Breast epithelium (tissue), 4 donors: Measurements from ENCODE around the gene USP19. TPM values are rescaled to one million over a fixed set of nuclear protein-coding genes. Genes with fewer than 3 reads are reported as not detected.

Experiments used
- DNase-seq, 2 donors: peaks; one replicate each; pipeline ENCODE4 v3.0.0-alpha.2; 2019; ENCODE audit warnings: low spot score in 2 of 2
- H3K27ac ChIP-seq, 2 donors: fragments of 200-600 bp; sonication (generic) in 1 of 2; one replicate each; pipeline ENCODE4 v1.5.1; 2016 to 2019; ENCODE audit warnings: mild to moderate bottlenecking in 1 of 2
- H3K27me3 ChIP-seq, 2 donors: fragments of 200-600 bp; sonication (generic) in 1 of 2; one replicate each; pipeline versions ENCODE4 v1.5.1 to v1.6.0; 2017 to 2019; ENCODE audit warnings: control low read depth in 1 of 2, mild to moderate bottlenecking in 1 of 2
- H3K36me3 ChIP-seq: fragments of 200-600 bp; one replicate; pipeline ENCODE4 v1.5.1; 2019
- H3K4me1 ChIP-seq, 2 donors: fragments of 200-600 bp; sonication (generic); one replicate each; pipeline ENCODE4 v1.5.1; 2016 to 2019; ENCODE audit warnings: control low read depth in 1 of 2
- H3K4me3 ChIP-seq, 3 donors: fragments of 200-600 bp; sonication (generic); 1 replicate in 2 of 3; 2 replicates in 1 of 3; pipeline ENCODE4 v1.5.1; 2016 to 2019; ENCODE audit warnings: mild to moderate bottlenecking in 3 of 3, moderate library complexity in 2 of 3
- H3K9me3 ChIP-seq, 2 donors: fragments of 200-600 bp; sonication (generic) in 1 of 2; one replicate each; pipeline ENCODE4 v1.5.1; 2016 to 2019; ENCODE audit warnings: control low read depth in 1 of 2
- POLR2A ChIP-seq: fragments of 450-650 bp; IDR thresholded peaks from one replicate; pipeline ENCODE4 v1.6.1; 2016; ENCODE audit warnings: antibody characterized with exemption, mild to moderate bottlenecking, moderate library complexity
- POLR2AphosphoS5 ChIP-seq, 3 donors: sonication (generic); formaldehyde crosslinking; IDR thresholded peaks; one replicate each; pipeline ENCODE4 v1.6.1; 2017; ENCODE audit warnings: antibody characterized with exemption in 3 of 3
- intact Hi-C: fragments of 100-400 bp; cut with DNase I; formaldehyde crosslinking; loops from one replicate; pipeline ENCODE4 v1.15.1; 2023; ENCODE audit warnings: low total_unique reads
- total RNA-seq, 3 donors: library from RNA; depleted of rRNA; stranded (reverse); fragments of >200 nt; gene quantifications; one replicate each; pipeline ENCODE4 v1.1.0, GENCODE V29; 2016
- TF ChIP-seq, protein P1 (sequence below), 3 donors: fragments of 450-650 bp; IDR thresholded peaks; one replicate each; pipeline ENCODE4 v1.5.1; 2016 to 2017; ENCODE audit warnings: antibody characterized with exemption in 3 of 3, mild to moderate bottlenecking in 3 of 3, moderate library complexity in 3 of 3

The USP19 gene
- total RNA-seq, 3 donors from 2014 or later, result 49.2 to 57.2 (median 56.2) TPM

DNA sequence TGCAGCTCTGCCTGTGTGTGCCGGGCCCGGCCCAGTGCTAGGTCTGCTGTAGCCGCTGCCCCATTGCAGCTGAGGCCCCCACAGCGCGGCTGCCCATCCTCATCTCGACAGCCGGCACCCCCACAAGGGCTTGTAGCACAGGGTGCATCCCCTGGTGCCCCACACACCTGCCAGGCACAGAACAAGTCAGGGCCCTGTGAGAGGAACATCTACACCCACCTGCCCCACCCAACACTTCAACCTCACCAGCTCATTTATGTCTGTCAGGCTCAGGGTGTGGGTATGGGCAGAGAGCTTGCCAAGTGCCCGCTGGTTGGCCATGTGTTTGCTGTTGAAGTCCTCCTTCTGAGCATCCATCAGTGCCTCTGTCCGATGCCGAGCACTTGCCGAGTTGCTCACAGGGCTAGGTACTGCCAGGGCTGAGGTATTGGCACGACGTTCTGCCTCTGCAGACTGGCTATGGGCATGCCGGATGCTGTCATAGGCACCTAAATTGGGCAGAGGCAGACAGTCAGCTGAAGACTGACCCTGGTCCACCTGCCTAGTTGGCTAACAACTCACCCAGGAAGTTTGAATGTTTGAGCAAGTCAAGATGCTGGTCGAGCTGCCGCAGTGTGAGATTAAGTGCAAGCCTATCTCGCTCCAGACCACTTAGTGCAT lies 2.4 kb upstream of the USP19 start:
- H3K4me3 ChIP-seq, result no peak overlapping the region
- TF ChIP-seq POLR2AphosphoS5 (IDR thresholded peaks at IDR 0.05), result no peak
- TF ChIP-seq, protein P1, sequence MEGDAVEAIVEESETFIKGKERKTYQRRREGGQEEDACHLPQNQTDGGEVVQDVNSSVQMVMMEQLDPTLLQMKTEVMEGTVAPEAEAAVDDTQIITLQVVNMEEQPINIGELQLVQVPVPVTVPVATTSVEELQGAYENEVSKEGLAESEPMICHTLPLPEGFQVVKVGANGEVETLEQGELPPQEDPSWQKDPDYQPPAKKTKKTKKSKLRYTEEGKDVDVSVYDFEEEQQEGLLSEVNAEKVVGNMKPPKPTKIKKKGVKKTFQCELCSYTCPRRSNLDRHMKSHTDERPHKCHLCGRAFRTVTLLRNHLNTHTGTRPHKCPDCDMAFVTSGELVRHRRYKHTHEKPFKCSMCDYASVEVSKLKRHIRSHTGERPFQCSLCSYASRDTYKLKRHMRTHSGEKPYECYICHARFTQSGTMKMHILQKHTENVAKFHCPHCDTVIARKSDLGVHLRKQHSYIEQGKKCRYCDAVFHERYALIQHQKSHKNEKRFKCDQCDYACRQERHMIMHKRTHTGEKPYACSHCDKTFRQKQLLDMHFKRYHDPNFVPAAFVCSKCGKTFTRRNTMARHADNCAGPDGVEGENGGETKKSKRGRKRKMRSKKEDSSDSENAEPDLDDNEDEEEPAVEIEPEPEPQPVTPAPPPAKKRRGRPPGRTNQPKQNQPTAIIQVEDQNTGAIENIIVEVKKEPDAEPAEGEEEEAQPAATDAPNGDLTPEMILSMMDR (IDR thresholded peaks at IDR 0.05), result no peak
- TF ChIP-seq POLR2A, result no peak
- peaks cover 12% of the 10 kb centered on the region for H3K36me3 ChIP-seq
- no peaks in the 10 kb centered on the region for H3K27me3 ChIP-seq
- intact Hi-C loops, result no loop called here
- peaks cover 8 to 11% of the 10 kb centered on the region in 2 donors for H3K4me1 ChIP-seq
- no peaks in the 10 kb centered on the region for H3K9me3 ChIP-seq
- no peak overlapping the region for H3K27ac ChIP-seq
- no peak for DNase-seq

DNA sequence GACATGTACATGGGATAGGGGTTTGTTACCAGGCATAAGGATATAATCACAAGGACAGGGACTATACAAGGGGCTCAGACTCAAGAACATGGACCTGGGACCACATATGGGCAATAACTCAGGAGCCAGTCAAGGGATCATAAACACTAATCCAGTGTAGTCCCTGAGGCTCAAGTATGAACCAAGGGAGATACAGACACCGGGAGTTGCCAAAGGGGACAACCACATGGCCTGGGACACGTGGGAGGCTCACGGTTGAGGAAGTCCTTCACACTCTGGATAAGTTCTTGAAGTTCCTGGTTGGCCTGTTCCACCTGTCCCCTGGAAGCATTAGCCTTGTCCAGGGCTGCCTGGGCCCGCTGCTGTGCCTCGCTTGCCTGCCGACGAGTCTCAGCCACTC lies 1.8 kb upstream of the USP19 start:
- Histone ChIP-seq H3K4me3 (no peak overlapping the region), H3K9me3 (no peaks in the 10 kb centered on the region), H3K27ac (no peak overlapping the region), H3K36me3 (peaks cover 12% of the 10 kb centered on the region), H3K4me1 (peaks cover 8 to 11% of the 10 kb centered on the region in 2 donors), H3K27me3 (no peaks in the 10 kb centered on the region)
- TF ChIP-seq, protein P1 (IDR thresholded peaks at IDR 0.05), result no peak
- TF ChIP-seq POLR2A (no peak), POLR2AphosphoS5 (IDR thresholded peaks at IDR 0.05) (no peak)
- intact Hi-C loops, result no loop called here
- no peak for DNase-seq

DNA sequence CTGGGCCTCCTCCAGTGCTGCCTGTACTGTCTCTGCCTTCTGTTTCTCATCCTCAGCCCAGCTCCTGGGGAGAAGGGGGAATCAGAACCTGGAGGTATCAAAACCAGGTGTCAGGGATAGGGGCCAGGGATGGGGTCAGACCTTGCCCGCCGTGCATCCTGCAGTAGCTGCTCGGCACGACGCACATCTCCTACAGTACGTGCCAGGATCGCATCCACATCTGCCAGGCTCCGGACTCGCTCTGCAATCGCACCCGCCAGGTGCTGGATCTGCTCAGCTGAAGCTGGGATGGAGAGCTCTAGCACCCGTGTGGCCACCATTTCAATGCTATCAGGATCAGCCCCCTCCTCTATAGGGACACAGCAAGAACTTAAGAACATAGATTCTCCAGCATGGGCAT lies 1.4 kb upstream of the USP19 start:
- Histone ChIP-seq H3K27me3 (no peaks in the 10 kb centered on the region), H3K27ac (no peak overlapping the region), H3K36me3 (peaks cover 15% of the 10 kb centered on the region), H3K4me1 (peaks cover 8 to 11% of the 10 kb centered on the region in 2 donors), H3K4me3 (no peak overlapping the region), H3K9me3 (no peaks in the 10 kb centered on the region)
- DNase-seq, result no peak
- intact Hi-C loops, result no loop called here
- TF ChIP-seq POLR2A (no peak), POLR2AphosphoS5 (IDR thresholded peaks at IDR 0.05) (no peak)
- TF ChIP-seq, protein P1 (IDR thresholded peaks at IDR 0.05), result no peak

DNA sequence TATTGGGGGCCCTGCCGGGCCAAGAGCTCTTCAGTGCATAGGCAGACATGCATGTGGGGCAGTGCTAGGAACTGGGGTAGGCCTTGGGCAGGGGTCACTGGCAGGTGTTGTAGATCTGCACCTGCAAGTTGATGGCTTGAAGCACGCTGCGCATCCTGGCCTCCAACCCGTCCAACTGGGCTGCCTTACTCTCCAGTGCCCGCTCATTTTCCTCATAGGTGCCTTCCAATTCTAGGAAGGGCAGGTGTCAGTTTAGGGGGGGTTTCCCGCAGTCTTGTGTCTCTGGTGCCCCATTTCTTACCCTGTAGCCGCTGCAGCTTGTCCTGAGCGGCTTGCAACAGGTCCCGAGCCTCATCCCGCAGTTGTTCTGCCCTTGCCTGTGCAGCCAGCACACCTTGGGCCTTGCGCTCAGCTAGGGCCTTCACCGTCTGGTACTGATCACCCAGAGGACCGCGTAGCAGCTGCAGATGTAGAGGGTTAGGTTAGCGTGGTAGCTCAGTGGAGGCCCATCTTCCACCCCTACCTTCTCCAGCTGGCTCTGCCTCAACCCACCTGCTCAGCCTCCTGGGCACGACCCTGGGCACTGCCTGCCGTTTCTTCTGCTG lies 611 bp upstream of the USP19 start:
- Histone ChIP-seq H3K27ac (peak overlapping the region; percentile 96), H3K4me3 (peak overlapping the region; percentile 79 to 95 (median 91)), H3K36me3 (peaks cover 20% of the 10 kb centered on the region), H3K9me3 (no peaks in the 10 kb centered on the region), H3K27me3 (no peaks in the 10 kb centered on the region), H3K4me1 (peaks cover 8 to 11% of the 10 kb centered on the region in 2 donors)
- intact Hi-C loops, result no loop called here
- TF ChIP-seq POLR2AphosphoS5 (IDR thresholded peaks at IDR 0.05) (no peak), POLR2A (no peak)
- TF ChIP-seq, protein P1 (IDR thresholded peaks at IDR 0.05), result no peak
- no peak for DNase-seq

DNA sequence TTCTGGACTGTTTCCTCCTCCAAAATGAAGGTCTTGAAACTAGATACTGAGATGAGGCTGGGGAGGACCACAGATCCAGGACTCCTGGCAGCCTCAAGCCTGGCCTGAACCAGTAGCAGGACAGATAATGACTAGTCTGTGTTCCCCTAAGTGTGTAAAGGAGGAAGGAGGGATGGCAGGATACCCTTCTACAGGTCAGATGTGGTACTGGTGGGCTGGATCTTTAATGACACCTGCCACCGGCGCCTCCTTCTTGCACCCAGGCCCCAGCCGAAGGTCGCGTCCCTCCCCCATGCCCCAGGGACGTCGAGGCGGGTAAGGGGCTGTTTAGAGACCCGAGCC lies 556 bp downstream of the USP19 start:
- DNase-seq, result no peak
- Histone ChIP-seq H3K4me3 (peak overlapping the region; percentile 79 to 95 (median 91)), H3K9me3 (no peaks in the 10 kb centered on the region), H3K4me1 (peaks cover 8 to 11% of the 10 kb centered on the region in 2 donors), H3K27ac (peak overlapping the region; percentile 96), H3K27me3 (no peaks in the 10 kb centered on the region), H3K36me3 (peaks cover 32% of the 10 kb centered on the region)
- TF ChIP-seq, protein P1 (IDR thresholded peaks at IDR 0.05), result no peak
- no peak for TF ChIP-seq POLR2A
- no peak for TF ChIP-seq POLR2AphosphoS5 (IDR thresholded peaks at IDR 0.05)
- intact Hi-C loops, result loop anchor here (1.0 kb wide), 1 partner anchor 16 kb away; the partner anchor contains the start of gene QARS1
